Endodermal cell (in vitro differentiated cells): ENCODE data around the gene ARL4A. TPM values are rescaled to one million over a fixed set of nuclear protein-coding genes. Genes with fewer than 3 reads are reported as not detected.

Experiments used
- DNase-seq: peaks from one replicate; pipeline ENCODE4 v3.0.0-alpha.2; 2017
- H3K27ac ChIP-seq: 2 replicates; pipeline ENCODE4 v1.5.1; 2013; ENCODE audit warnings: mild to moderate bottlenecking, low read depth, low read length, moderate library complexity
- H3K27me3 ChIP-seq: 2 replicates; pipeline ENCODE4 v1.6.1; 2013; ENCODE audit warnings: mild to moderate bottlenecking, low read length, moderate library complexity; ENCODE audit not compliant: insufficient read depth, control insufficient read depth, poor library complexity, severe bottlenecking
- H3K36me3 ChIP-seq: 2 replicates; pipeline ENCODE4 v1.7.0; 2013; ENCODE audit warnings: mild to moderate bottlenecking, low read length, moderate library complexity; ENCODE audit not compliant: control insufficient read depth, insufficient read depth
- H3K4me1 ChIP-seq: one replicate; pipeline ENCODE4 v1.7.0; 2013; ENCODE audit warnings: low read length; ENCODE audit not compliant: control insufficient read depth, insufficient read depth
- H3K4me3 ChIP-seq: 2 replicates; pipeline ENCODE4 v1.5.1; 2013; ENCODE audit warnings: mild to moderate bottlenecking, low read length, moderate library complexity
- H3K9ac ChIP-seq: 2 replicates; pipeline ENCODE4 v1.6.1; 2013; ENCODE audit warnings: mild to moderate bottlenecking, low read length, moderate library complexity; ENCODE audit not compliant: poor library complexity, severe bottlenecking; ENCODE audit errors: extremely low read depth
- H3K9me3 ChIP-seq: 2 replicates; pipeline ENCODE4 v1.6.1; 2013; ENCODE audit warnings: mild to moderate bottlenecking, low read length, moderate library complexity; ENCODE audit not compliant: control insufficient read depth
- H3K27ac Mint-ChIP-seq: 2 replicates; pipeline ENCODE4 v1.8.0; 2020; ENCODE audit warnings: mixed read lengths
- H3K27me3 Mint-ChIP-seq: 2 replicates; pipeline ENCODE4 v1.8.0; 2021; ENCODE audit warnings: mild to moderate bottlenecking, mixed read lengths; ENCODE audit not compliant: insufficient read depth
- H3K36me3 Mint-ChIP-seq: 2 replicates; pipeline ENCODE4 v1.8.0; 2020; ENCODE audit warnings: low read depth, mixed read lengths
- H3K4me1 Mint-ChIP-seq: 2 replicates; pipeline ENCODE4 v1.8.0; 2020; ENCODE audit warnings: mixed read lengths
- H3K4me3 Mint-ChIP-seq: 2 replicates; pipeline ENCODE4 v1.8.0; 2020; ENCODE audit warnings: mild to moderate bottlenecking, moderate library complexity, mixed read lengths
- H3K9me3 Mint-ChIP-seq: 2 replicates; pipeline ENCODE4 v1.8.0; 2020; ENCODE audit warnings: mild to moderate bottlenecking, mixed read lengths
- WGBS, 2 experiments: methylation state at CpG; one replicate each; pipeline versions ENCODE4 v1.1.5 to v1.1.7; 2013; ENCODE audit warnings: missing lambda C conversion rate in 2 of 2, mixed read lengths in 1 of 2; ENCODE audit not compliant: insufficient coverage in 1 of 2, insufficient read length in 1 of 2; 5-methylcytosine and 5-hydroxymethylcytosine counted together
- total RNA-seq, 2 donors: library from RNA; stranded (reverse); fragmentation: NEBNext Ultra II Directional in 1 of 2; extraction: Animal tissue kit (Norgen Biotek cat#: 25700) in 1 of 2; gene quantifications; 2 replicates in 1 of 2; 3 replicates in 1 of 2; pipeline ENCODE4 v1.2.1, GENCODE V29; 2021
- TF ChIP-seq, protein P1 (sequence below): fragments of 200-600 bp; sonication (generic); conservative IDR thresholded peaks from 2 replicates; pipeline ENCODE4 v1.5.0; 2021; ENCODE audit warnings: antibody characterized with exemption, mild to moderate bottlenecking

The ARL4A gene
- total RNA-seq, 2 donors from 2014 or later, result 19.1 to 26.4 TPM

DNA sequence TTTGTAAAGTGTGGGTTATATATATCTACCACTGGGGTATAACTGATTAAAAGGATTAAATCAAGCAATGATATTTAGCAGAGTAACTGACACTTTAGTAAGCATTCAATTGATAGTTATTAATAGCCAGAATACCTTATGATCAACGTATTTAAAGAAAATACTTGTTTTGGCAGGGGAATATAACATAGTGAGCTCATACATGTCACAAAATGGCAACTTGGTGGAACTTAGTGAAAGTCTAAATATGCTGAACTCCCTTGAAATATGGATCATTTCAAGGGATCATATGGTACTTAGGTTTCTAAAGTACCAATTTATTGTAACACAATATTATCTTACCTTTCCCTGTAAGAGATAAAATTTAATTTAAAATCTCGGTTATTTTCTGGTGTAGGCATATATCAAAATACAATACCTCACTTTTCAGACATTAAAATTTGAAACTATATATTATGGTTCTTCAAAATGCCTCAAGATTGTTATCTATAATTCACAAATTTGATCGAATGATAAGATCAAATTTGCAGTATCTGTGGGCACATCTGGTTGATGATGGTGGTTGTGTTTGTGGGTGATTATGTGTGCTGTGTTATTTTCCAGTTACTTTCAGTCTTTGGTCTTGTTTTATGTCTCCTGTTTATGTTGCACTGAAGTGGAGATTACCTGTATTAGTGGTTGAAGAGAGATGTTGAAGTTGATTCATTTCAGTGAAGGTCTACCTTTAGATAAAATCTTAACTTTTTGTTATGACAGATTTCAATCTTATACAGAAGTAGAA lies 5.2 kb downstream of the ARL4A start:
- TF ChIP-seq, protein P1, sequence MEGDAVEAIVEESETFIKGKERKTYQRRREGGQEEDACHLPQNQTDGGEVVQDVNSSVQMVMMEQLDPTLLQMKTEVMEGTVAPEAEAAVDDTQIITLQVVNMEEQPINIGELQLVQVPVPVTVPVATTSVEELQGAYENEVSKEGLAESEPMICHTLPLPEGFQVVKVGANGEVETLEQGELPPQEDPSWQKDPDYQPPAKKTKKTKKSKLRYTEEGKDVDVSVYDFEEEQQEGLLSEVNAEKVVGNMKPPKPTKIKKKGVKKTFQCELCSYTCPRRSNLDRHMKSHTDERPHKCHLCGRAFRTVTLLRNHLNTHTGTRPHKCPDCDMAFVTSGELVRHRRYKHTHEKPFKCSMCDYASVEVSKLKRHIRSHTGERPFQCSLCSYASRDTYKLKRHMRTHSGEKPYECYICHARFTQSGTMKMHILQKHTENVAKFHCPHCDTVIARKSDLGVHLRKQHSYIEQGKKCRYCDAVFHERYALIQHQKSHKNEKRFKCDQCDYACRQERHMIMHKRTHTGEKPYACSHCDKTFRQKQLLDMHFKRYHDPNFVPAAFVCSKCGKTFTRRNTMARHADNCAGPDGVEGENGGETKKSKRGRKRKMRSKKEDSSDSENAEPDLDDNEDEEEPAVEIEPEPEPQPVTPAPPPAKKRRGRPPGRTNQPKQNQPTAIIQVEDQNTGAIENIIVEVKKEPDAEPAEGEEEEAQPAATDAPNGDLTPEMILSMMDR, result no peak
- no peak for DNase-seq
- peaks cover 20% of the 10 kb centered on the region for H3K4me1 Mint-ChIP-seq
- Histone ChIP-seq H3K27ac (no peak overlapping the region), H3K4me3 (no peak overlapping the region), H3K36me3 (no peaks in the 10 kb centered on the region), H3K4me1 (no peaks in the 10 kb centered on the region), H3K9me3 (no peaks in the 10 kb centered on the region), H3K27me3 (no peaks in the 10 kb centered on the region), H3K9ac (no peak overlapping the region)
- 74% methylated on average over 2 of the region's 3 CpGs; no CpG with 5 or more reads in 1 of the 2 experiments for WGBS, 2 experiments
- no peaks in the 10 kb centered on the region for H3K9me3 Mint-ChIP-seq
- H3K27me3 Mint-ChIP-seq, result no peaks in the 10 kb centered on the region
- H3K36me3 Mint-ChIP-seq, result peaks cover 5% of the 10 kb centered on the region
- no peak overlapping the region for H3K27ac Mint-ChIP-seq
- no peak overlapping the region for H3K4me3 Mint-ChIP-seq

DNA sequence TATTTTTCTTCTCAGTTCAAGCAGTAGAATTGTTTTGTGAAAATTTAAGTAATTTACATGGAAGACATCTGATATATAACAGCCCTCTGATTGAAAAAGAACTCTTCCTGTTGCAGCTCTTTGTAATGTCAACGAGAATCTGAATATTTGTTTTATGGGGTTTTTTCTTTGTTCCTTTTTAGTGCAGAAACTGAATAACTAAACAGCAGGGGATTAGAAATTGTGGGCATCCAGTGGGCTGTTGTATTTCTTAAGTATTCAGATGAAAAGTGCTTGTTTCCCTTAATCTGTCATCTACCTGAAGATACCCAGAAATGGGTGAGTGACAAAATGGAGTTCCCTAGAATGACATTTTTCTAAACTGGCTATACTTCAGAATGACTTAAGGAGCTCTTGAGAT lies 7.4 kb downstream of the ARL4A start:
- Mint-ChIP-seq H3K27ac (no peak overlapping the region), H3K4me1 (peaks cover 8% of the 10 kb centered on the region), H3K9me3 (no peaks in the 10 kb centered on the region), H3K36me3 (peaks cover 5% of the 10 kb centered on the region), H3K4me3 (no peak overlapping the region), H3K27me3 (no peaks in the 10 kb centered on the region)
- WGBS, 2 experiments, result 85 to 100% methylated on average over 1 of the region's 1 CpG
- H3K4me3 ChIP-seq, result no peak overlapping the region
- TF ChIP-seq, protein P1, result no peak
- H3K36me3 ChIP-seq, result no peaks in the 10 kb centered on the region
- H3K27ac ChIP-seq, result peak overlapping the region; percentile 35
- no peaks in the 10 kb centered on the region for H3K9me3 ChIP-seq
- H3K9ac ChIP-seq, result no peak overlapping the region
- H3K27me3 ChIP-seq, result no peaks in the 10 kb centered on the region
- DNase-seq, result no peak
- no peaks in the 10 kb centered on the region for H3K4me1 ChIP-seq

GRCh38 chr7:12695965-12696364 lies 8.5 kb downstream of the ARL4A start:
- H3K27ac ChIP-seq, result no peak overlapping the region
- H3K36me3 ChIP-seq, result no peaks in the 10 kb centered on the region
- Mint-ChIP-seq H3K4me3 (no peak overlapping the region), H3K27me3 (no peaks in the 10 kb centered on the region), H3K4me1 (peaks cover 2% of the 10 kb centered on the region), H3K36me3 (peaks cover 11% of the 10 kb centered on the region), H3K9me3 (peaks cover 5% of the 10 kb centered on the region), H3K27ac (no peak overlapping the region)
- TF ChIP-seq, protein P1, result no peak
- 94% methylated on average over 1 of the region's 1 CpG; no CpG with 5 or more reads in 1 of the 2 experiments for WGBS, 2 experiments
- no peak overlapping the region for H3K4me3 ChIP-seq
- no peak overlapping the region for H3K9ac ChIP-seq
- no peaks in the 10 kb centered on the region for H3K27me3 ChIP-seq
- H3K9me3 ChIP-seq, result no peaks in the 10 kb centered on the region
- no peaks in the 10 kb centered on the region for H3K4me1 ChIP-seq
- no peak for DNase-seq
